Parathyroid adenoma (tissue), 2 donors: Measurements from ENCODE around the gene CHD3.

Experiments
- H2AFZ ChIP-seq: fragments of 300-600 bp; sonication (generic); one replicate; pipeline ENCODE4 v1.7.0; 2017; ENCODE audit warnings: antibody characterized with exemption, mild to moderate bottlenecking
- H3K27ac ChIP-seq: fragments of 300-600 bp; sonication (generic); one replicate; pipeline ENCODE4 v1.7.0; 2017
- H3K27me3 ChIP-seq: fragments of 300-600 bp; sonication (generic); one replicate; pipeline ENCODE4 v1.7.0; 2017; ENCODE audit warnings: low read length; ENCODE audit not compliant: control insufficient read depth, insufficient read depth
- H3K36me3 ChIP-seq: fragments of 300-600 bp; sonication (generic); one replicate; pipeline ENCODE4 v1.7.0; 2017; ENCODE audit warnings: low read length; ENCODE audit not compliant: control insufficient read depth, insufficient read depth
- H3K4me1 ChIP-seq: fragments of 300-600 bp; sonication (generic); one replicate; pipeline ENCODE4 v1.7.0; 2017; ENCODE audit warnings: control low read depth
- H3K4me2 ChIP-seq: fragments of 300-600 bp; sonication (generic); one replicate; pipeline ENCODE4 v1.7.0; 2017; ENCODE audit warnings: low read length
- H3K4me3 ChIP-seq: fragments of 300-600 bp; sonication (generic); one replicate; pipeline ENCODE4 v1.7.0; 2017; ENCODE audit warnings: low read depth, low read length
- H3K79me2 ChIP-seq: fragments of 300-600 bp; sonication (generic); one replicate; pipeline ENCODE4 v1.7.0; 2017; ENCODE audit warnings: control low read depth
- H3K9ac ChIP-seq: fragments of 300-600 bp; sonication (generic); one replicate; pipeline ENCODE4 v1.7.0; 2017; ENCODE audit warnings: mild to moderate bottlenecking
- H3K9me3 ChIP-seq: fragments of 300-600 bp; sonication (generic); one replicate; pipeline ENCODE4 v1.7.0; 2017; ENCODE audit warnings: low read length; ENCODE audit not compliant: control insufficient read depth
- TF ChIP-seq, protein P1 (sequence below): fragments of 300-600 bp; sonication (generic); IDR thresholded peaks from one replicate; pipeline ENCODE4 v1.7.0; 2017; ENCODE audit warnings: antibody characterized with exemption, mild to moderate bottlenecking
- donor health status: primary hyperparathyroidism.

CHD3 gene

GRCh38 chr17:7903154-7904103 lies 14.8 kb downstream of the CHD3 start:
- Histone ChIP-seq H3K9ac (no peak overlapping the region), H3K27me3 (no peaks in the 10 kb centered on the region), H2AFZ (no peak overlapping the region), H3K4me1 (no peaks in the 10 kb centered on the region), H3K4me2 (no peak overlapping the region), H3K4me3 (no peak overlapping the region), H3K79me2 (peaks cover 1% of the 10 kb centered on the region), H3K9me3 (no peaks in the 10 kb centered on the region), H3K27ac (no peak overlapping the region), H3K36me3 (no peaks in the 10 kb centered on the region)
- TF ChIP-seq, protein P1, sequence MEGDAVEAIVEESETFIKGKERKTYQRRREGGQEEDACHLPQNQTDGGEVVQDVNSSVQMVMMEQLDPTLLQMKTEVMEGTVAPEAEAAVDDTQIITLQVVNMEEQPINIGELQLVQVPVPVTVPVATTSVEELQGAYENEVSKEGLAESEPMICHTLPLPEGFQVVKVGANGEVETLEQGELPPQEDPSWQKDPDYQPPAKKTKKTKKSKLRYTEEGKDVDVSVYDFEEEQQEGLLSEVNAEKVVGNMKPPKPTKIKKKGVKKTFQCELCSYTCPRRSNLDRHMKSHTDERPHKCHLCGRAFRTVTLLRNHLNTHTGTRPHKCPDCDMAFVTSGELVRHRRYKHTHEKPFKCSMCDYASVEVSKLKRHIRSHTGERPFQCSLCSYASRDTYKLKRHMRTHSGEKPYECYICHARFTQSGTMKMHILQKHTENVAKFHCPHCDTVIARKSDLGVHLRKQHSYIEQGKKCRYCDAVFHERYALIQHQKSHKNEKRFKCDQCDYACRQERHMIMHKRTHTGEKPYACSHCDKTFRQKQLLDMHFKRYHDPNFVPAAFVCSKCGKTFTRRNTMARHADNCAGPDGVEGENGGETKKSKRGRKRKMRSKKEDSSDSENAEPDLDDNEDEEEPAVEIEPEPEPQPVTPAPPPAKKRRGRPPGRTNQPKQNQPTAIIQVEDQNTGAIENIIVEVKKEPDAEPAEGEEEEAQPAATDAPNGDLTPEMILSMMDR: no peak

GRCh38 chr17:7909089-7909488 lies 20.5 kb downstream of the CHD3 start:
- no peaks in the 10 kb centered on the region for H3K36me3 ChIP-seq
- no peaks in the 10 kb centered on the region for H3K27me3 ChIP-seq
- H3K9me3 ChIP-seq: no peaks in the 10 kb centered on the region

DNA sequence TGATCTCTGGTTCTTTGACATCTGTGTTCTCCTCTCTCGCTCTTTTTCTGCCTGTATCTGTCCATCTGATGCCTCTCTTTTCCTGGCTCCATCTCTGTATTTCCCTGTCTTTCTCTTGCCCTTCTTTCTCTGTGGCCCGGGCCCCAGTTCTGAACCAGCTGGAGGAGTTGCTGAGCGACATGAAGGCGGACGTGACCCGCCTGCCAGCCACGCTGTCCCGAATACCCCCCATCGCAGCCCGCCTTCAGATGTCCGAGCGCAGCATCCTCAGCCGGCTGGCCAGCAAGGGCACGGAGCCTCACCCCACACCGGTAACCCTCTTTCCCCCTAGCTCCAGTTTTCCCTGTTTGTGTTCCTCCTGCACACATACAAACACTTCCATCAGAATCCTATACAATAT lies 21.7 kb downstream of the CHD3 start:
- TF ChIP-seq, protein P1: no peak
- H3K4me1 ChIP-seq: peaks cover 5% of the 10 kb centered on the region
- H2AFZ ChIP-seq: no peak overlapping the region
- H3K27me3 ChIP-seq: no peaks in the 10 kb centered on the region
- no peak overlapping the region for H3K4me3 ChIP-seq
- no peak overlapping the region for H3K9ac ChIP-seq
- no peaks in the 10 kb centered on the region for H3K9me3 ChIP-seq
- H3K27ac ChIP-seq: no peak overlapping the region
- no peaks in the 10 kb centered on the region for H3K79me2 ChIP-seq
- no peaks in the 10 kb centered on the region for H3K36me3 ChIP-seq
- no peak overlapping the region for H3K4me2 ChIP-seq

More at GRCh38 chr17:7909089-7909488, 20.5 kb downstream of the CHD3 start:
- no peak overlapping the region for H2AFZ ChIP-seq
- H3K4me1 ChIP-seq: no peaks in the 10 kb centered on the region
- H3K4me3 ChIP-seq: no peak overlapping the region
- H3K9ac ChIP-seq: no peak overlapping the region
- no peaks in the 10 kb centered on the region for H3K79me2 ChIP-seq
- TF ChIP-seq, protein P1: no peak
- no peak overlapping the region for H3K4me2 ChIP-seq
- no peak overlapping the region for H3K27ac ChIP-seq

DNA sequence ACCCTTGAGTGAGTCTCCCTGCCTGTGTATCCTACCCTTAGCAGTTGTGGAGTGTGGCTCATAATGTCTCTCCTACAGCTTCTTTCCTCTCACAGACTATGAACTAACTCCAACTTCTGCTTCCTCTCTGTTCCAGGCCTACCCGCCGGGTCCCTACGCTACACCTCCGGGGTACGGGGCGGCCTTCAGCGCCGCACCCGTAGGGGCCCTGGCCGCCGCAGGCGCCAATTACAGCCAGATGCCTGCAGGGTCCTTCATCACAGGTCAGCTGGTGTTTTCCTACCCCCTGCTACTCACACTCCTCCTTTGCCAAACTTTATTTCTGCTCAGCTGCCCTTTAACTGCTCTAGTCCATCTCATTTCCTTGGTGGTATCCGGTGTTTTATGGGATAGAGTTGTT lies 22.1 kb downstream of the CHD3 start:
- no peaks in the 10 kb centered on the region for H3K27me3 ChIP-seq
- H3K36me3 ChIP-seq: no peaks in the 10 kb centered on the region
- no peak overlapping the region for H3K4me2 ChIP-seq
- no peak overlapping the region for H2AFZ ChIP-seq
- TF ChIP-seq, protein P1: no peak
- H3K79me2 ChIP-seq: no peaks in the 10 kb centered on the region
- H3K4me1 ChIP-seq: peaks cover 5% of the 10 kb centered on the region
- no peak overlapping the region for H3K27ac ChIP-seq
- H3K9me3 ChIP-seq: no peaks in the 10 kb centered on the region
- no peak overlapping the region for H3K9ac ChIP-seq
- no peak overlapping the region for H3K4me3 ChIP-seq
